ENCODE data around the gene CFAP54.

CFAP54 gene

DNA sequence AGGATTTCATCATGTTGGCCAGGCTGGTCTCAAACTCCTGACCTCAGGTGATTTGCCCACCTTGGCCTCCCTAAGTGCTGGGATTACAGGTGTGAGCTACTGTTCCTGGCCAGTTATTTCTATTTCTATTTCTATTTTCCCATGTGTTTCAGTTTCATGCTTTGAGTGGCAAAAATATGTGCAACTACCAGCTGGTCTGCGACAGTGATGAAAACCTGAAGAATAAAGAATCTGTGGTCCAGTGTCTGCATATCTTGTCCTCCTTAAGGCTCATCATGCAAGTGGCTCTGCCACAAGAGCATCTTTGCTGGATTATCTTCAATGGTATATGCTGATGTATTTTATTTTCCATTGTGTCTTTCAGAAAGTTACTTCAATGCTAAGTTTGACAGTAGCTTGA is 17.4 kb downstream of the CFAP54 start:
- TF ChIP-seq POLR2AphosphoS5 (IDR thresholded peaks at IDR 0.05; ENCODE audit: low read depth, low read length) (no peak), FOXP2 (optimal IDR thresholded peaks at IDR 0.05; ENCODE audit: borderline replicate concordance, extremely low read depth, extremely low read length, insufficient read depth) (no peak)

DNA sequence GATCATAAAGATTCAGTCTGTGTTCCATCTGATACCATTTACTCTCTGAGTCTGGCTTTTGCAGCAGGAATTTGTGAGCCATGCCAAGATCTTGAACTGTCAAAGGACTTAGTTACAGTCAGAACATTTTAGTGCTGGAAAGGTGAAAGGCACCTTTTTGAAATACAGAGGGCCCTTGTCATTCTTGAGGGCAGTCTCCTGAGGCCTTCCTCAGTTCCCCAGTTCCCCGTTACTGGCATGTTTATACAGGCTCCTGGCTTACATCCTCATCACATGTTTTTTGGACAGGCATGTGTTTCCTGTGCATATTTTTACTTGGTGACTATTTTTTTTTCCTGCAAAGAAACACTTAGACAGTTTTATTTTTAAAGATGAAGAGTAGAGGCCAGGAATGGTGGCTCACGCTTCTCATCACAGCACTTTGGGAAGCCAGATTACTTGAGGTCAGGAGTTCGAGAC is 21.0 kb downstream of the CFAP54 start:
- TF ChIP-seq POLR2AphosphoS5 (IDR thresholded peaks at IDR 0.05; ENCODE audit: low read depth, low read length) = no peak
- no peak for TF ChIP-seq FOXP2 (optimal IDR thresholded peaks at IDR 0.05; ENCODE audit: borderline replicate concordance, extremely low read depth, extremely low read length, insufficient read depth)
- TF ChIP-seq, protein P1, sequence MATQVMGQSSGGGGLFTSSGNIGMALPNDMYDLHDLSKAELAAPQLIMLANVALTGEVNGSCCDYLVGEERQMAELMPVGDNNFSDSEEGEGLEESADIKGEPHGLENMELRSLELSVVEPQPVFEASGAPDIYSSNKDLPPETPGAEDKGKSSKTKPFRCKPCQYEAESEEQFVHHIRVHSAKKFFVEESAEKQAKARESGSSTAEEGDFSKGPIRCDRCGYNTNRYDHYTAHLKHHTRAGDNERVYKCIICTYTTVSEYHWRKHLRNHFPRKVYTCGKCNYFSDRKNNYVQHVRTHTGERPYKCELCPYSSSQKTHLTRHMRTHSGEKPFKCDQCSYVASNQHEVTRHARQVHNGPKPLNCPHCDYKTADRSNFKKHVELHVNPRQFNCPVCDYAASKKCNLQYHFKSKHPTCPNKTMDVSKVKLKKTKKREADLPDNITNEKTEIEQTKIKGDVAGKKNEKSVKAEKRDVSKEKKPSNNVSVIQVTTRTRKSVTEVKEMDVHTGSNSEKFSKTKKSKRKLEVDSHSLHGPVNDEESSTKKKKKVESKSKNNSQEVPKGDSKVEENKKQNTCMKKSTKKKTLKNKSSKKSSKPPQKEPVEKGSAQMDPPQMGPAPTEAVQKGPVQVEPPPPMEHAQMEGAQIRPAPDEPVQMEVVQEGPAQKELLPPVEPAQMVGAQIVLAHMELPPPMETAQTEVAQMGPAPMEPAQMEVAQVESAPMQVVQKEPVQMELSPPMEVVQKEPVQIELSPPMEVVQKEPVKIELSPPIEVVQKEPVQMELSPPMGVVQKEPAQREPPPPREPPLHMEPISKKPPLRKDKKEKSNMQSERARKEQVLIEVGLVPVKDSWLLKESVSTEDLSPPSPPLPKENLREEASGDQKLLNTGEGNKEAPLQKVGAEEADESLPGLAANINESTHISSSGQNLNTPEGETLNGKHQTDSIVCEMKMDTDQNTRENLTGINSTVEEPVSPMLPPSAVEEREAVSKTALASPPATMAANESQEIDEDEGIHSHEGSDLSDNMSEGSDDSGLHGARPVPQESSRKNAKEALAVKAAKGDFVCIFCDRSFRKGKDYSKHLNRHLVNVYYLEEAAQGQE (IDR thresholded peaks at IDR 0.05; ENCODE audit: insufficient read depth in 1 of 2, low read depth in 2 of 2, low read length in 2 of 2) = no peak
- TF ChIP-seq SIN3A (IDR thresholded peaks at IDR 0.05; ENCODE audit: borderline replicate concordance, insufficient read depth, low read length) = no peak

DNA sequence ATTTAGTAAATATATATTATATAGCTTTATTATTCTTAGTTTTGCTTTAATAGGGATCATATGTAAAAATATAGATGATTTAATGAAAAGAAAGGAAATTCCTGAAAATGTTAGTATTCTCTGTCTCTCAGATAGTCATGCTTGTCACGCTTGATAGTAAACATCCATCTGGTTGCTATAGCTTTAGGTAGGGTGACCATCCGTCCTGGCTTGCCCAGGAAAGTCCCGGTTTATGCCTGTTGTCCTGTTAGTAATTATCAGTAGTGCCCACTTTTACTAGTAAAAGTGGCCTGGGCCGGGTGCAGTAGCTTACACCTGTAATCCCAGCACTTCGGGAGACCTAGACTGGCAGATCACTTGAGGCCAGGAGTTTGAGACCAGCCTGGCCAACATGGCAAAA is 23.8 kb downstream of the CFAP54 start:
- TF ChIP-seq POLR2AphosphoS5 (IDR thresholded peaks at IDR 0.05; ENCODE audit: low read depth, low read length) = no peak
- TF ChIP-seq FOXP2 (optimal IDR thresholded peaks at IDR 0.05; ENCODE audit: borderline replicate concordance, extremely low read depth, extremely low read length, insufficient read depth) = no peak
- TF ChIP-seq, protein P1 (IDR thresholded peaks at IDR 0.05; ENCODE audit: insufficient read depth in 1 of 2, low read depth in 2 of 2, low read length in 2 of 2) = no peak
- no peak for TF ChIP-seq SIN3A (IDR thresholded peaks at IDR 0.05; ENCODE audit: borderline replicate concordance, insufficient read depth, low read length)
- no peak for TF ChIP-seq TAF1 (IDR thresholded peaks at IDR 0.05; ENCODE audit: borderline replicate concordance, insufficient read depth, low read length)

DNA sequence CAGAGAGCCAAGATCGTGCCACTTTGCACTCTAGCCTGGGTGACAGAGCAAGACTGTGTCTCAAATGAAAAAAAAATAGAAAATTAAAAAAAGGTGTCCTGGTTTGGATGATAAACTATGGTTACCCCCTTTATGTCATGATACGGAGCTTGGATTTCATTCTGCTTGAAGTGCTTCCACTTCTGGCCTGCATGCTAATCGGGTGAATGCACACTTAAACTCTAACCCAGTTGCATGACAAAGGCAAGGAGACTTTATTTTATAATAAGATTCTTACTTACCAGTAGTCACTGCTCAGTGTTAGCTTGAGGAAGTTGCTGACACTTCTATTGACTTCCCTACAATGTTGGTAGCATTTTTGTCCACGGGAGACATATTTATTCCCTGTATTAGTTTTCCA is 24.3 kb downstream of the CFAP54 start:
- TF ChIP-seq POLR2AphosphoS5 (IDR thresholded peaks at IDR 0.05; ENCODE audit: low read depth, low read length) = no peak
- no peak for TF ChIP-seq SIN3A (IDR thresholded peaks at IDR 0.05; ENCODE audit: borderline replicate concordance, insufficient read depth, low read length)
- no peak for TF ChIP-seq TAF1 (IDR thresholded peaks at IDR 0.05; ENCODE audit: borderline replicate concordance, insufficient read depth, low read length)
- TF ChIP-seq FOXP2 (optimal IDR thresholded peaks at IDR 0.05; ENCODE audit: borderline replicate concordance, extremely low read depth, extremely low read length, insufficient read depth) = no peak
- TF ChIP-seq, protein P1 (IDR thresholded peaks at IDR 0.05; ENCODE audit: insufficient read depth in 1 of 2, low read depth in 2 of 2, low read length in 2 of 2) = no peak

DNA sequence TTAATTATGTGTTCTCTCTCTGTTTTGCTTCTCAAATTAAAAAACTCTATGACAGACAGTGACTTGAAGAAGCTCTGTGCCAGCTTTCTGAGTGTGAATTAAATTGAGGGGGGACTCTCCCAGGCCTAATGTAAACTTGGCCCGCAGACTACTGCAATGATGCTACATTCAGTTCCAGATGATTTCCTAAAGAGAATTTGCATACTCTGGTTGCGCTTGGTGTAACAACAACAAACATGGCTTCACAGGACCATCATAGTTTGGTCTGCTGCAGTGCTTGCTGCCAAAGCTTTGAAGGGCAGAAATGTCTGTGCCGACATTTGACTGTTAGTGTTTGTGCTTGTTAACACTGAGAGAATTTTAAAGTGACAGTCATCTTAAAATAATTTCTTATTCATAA is 25.0 kb downstream of the CFAP54 start:
- TF ChIP-seq TAF1 (IDR thresholded peaks at IDR 0.05; ENCODE audit: borderline replicate concordance, insufficient read depth, low read length) (no peak), FOXP2 (optimal IDR thresholded peaks at IDR 0.05; ENCODE audit: borderline replicate concordance, extremely low read depth, extremely low read length, insufficient read depth) (no peak), SIN3A (IDR thresholded peaks at IDR 0.05; ENCODE audit: borderline replicate concordance, insufficient read depth, low read length) (no peak), POLR2AphosphoS5 (IDR thresholded peaks at IDR 0.05; ENCODE audit: low read depth, low read length) (no peak)
- TF ChIP-seq, protein P1 (IDR thresholded peaks at IDR 0.05; ENCODE audit: insufficient read depth in 1 of 2, low read depth in 2 of 2, low read length in 2 of 2) = no peak
